Thyroid gland (tissue), 4 donors: ENCODE results near the gene PSKH1. TPM values are rescaled to one million over a fixed set of nuclear protein-coding genes. Genes with fewer than 3 reads are reported as not detected.
A peak's percentile ranks its signal among the peaks of the same experiment; 100 is the strongest.

Experiments used
- DNase-seq, 2 donors: peaks; one replicate each; pipeline ENCODE4 v3.0.0-alpha.2; 2019
- H3K27ac ChIP-seq, 3 donors: fragments of 200-600 bp; sonication (generic); 1 replicate in 2 of 3; 2 replicates in 1 of 3; pipeline ENCODE4 v1.5.1; 2016 to 2019; ENCODE audit warnings: mild to moderate bottlenecking in 1 of 3, moderate library complexity in 1 of 3
- H3K27me3 ChIP-seq: fragments of 200-600 bp; sonication (generic); one replicate; pipeline ENCODE4 v1.5.1; 2019
- H3K36me3 ChIP-seq, 2 donors: fragments of 200-600 bp; sonication (generic); one replicate each; pipeline ENCODE4 v1.5.1; 2016 to 2019
- H3K4me1 ChIP-seq, 2 donors: fragments of 200-600 bp; sonication (generic); one replicate each; pipeline ENCODE4 v1.5.1; 2017 to 2019
- H3K4me3 ChIP-seq, 3 donors: fragments of 200-600 bp; sonication (generic); replicated peaks in 1 of 3; 1 replicate in 2 of 3; 2 replicates in 1 of 3; pipeline ENCODE4 v1.5.1; 2016; ENCODE audit warnings: mild to moderate bottlenecking in 1 of 3
- H3K9me3 ChIP-seq: fragments of 200-600 bp; sonication (generic); one replicate; pipeline ENCODE4 v1.5.1; 2017
- POLR2A ChIP-seq, 2 donors: fragments of 450-650 bp; IDR thresholded peaks; one replicate each; pipeline ENCODE4 v1.6.1; 2017; ENCODE audit warnings: antibody characterized with exemption in 2 of 2, mild to moderate bottlenecking in 2 of 2, moderate library complexity in 1 of 2
- WGBS, 2 donors: methylation state at CpG; one replicate each; pipeline ENCODE4 v1.1.5; 2017; 5-methylcytosine and 5-hydroxymethylcytosine counted together
- intact Hi-C: fragments of 100-400 bp; cut with DNase I; formaldehyde crosslinking; loops from one replicate; pipeline ENCODE4 v1.15.1; 2023
- total RNA-seq, 4 donors: library from RNA; depleted of rRNA; stranded (reverse); fragments of >200 nt; gene quantifications; one replicate each; pipeline ENCODE4 v1.2.3, GENCODE V29; 2016
- TF ChIP-seq, protein P1 (sequence below), 6 experiments: fragments of 200-600 bp in 3 of 6; fragments of 450-650 bp in 3 of 6; sonication (generic) in 3 of 6; IDR thresholded peaks; one replicate each; pipeline ENCODE4 v1.5.1; 2016 to 2019; ENCODE audit warnings: antibody characterized with exemption in 6 of 6, mild to moderate bottlenecking in 2 of 6, inconsistent platforms in 1 of 6, moderate library complexity in 1 of 6

The PSKH1 gene
- total RNA-seq, 4 donors from 2014 or later: 20.3 to 35.7 (median 28.8) TPM

DNA sequence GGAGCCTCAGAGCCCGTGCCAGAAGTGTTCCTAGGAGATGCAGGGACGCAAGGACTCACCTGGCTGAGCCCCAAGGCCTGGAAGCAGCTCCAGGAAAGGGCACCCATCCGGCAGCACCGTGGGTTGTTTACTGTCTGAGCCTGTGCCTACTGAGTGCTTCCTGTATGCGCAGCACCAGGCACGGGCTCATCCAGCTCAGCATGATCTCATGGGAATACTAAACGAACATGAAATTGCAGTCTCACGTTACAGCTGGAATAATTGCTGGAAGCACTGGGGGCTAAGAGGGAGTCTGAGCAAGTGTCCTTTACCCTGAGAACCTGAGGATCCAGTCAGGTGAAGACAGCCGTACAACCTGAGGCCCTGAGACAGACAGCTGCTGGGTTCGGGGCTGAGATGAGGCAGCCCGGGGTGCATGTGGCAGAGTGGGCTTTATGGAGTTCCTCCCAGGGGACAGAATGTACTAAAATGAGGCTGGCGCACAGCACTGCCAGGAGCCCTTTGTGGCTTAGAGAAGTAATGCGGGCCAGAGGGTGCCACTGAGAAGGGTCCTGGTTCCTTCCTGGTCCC lies 33.2 kb downstream of the PSKH1 start:
- Histone ChIP-seq H3K27ac (peak overlapping the region in 2 of 3 donors; percentile 13 to 40), H3K27me3 (no peaks in the 10 kb centered on the region), H3K4me3 (no peak overlapping the region), H3K4me1 (peaks cover 22 to 49% of the 10 kb centered on the region in 2 donors), H3K36me3 (peaks cover 6 to 13% of the 10 kb centered on the region in 2 donors), H3K9me3 (no peaks in the 10 kb centered on the region)
- intact Hi-C loops: loop anchor here (5.0 kb wide), 2 partner anchors 44 to 109 kb away; partner anchors contain the start of gene NRN1L
- TF ChIP-seq POLR2A (IDR thresholded peaks at IDR 0.05): no peak
- TF ChIP-seq, protein P1, sequence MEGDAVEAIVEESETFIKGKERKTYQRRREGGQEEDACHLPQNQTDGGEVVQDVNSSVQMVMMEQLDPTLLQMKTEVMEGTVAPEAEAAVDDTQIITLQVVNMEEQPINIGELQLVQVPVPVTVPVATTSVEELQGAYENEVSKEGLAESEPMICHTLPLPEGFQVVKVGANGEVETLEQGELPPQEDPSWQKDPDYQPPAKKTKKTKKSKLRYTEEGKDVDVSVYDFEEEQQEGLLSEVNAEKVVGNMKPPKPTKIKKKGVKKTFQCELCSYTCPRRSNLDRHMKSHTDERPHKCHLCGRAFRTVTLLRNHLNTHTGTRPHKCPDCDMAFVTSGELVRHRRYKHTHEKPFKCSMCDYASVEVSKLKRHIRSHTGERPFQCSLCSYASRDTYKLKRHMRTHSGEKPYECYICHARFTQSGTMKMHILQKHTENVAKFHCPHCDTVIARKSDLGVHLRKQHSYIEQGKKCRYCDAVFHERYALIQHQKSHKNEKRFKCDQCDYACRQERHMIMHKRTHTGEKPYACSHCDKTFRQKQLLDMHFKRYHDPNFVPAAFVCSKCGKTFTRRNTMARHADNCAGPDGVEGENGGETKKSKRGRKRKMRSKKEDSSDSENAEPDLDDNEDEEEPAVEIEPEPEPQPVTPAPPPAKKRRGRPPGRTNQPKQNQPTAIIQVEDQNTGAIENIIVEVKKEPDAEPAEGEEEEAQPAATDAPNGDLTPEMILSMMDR (IDR thresholded peaks at IDR 0.05): no peak
- 61 to 63% methylated on average over 12 to 13 of the region's 13 CpGs for WGBS, 2 donors
- peak in 1 of 2 donors; percentile 47 for DNase-seq

DNA sequence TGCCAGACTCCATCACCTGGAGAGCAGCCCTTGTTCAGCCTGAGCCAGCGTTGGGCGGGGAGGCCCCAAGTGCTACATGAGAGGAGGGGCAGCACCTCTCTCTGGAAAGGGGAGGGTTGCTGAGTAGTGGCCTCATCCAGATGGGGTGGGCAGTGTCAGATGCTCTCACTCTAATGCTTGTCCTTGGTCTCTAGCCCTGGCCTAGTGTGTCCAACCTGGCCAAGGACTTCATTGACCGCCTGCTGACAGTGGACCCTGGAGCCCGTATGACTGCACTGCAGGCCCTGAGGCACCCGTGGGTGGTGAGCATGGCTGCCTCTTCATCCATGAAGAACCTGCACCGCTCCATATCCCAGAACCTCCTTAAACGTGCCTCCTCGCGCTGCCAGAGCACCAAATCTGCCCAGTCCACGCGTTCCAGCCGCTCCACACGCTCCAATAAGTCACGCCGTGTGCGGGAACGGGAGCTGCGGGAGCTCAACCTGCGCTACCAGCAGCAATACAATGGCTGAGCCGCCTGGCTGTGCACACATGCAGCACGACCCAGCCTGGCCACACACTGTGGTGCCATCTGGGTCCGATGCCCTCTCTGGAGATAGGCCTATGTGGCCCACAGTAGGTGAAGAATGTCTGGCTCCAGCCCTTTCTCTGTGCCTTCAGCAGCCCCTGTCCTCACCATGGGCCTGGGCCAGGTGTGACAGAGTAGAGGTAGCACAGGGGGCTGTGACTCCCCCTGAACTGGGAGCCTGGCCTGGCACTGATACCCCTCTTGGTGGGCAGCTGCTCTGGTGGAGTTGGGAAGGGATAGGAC lies 34.3 kb downstream of the PSKH1 start:
- no peak overlapping the region for H3K4me3 ChIP-seq
- intact Hi-C loops: loop anchor here (5.0 kb wide), 2 partner anchors 45 to 110 kb away; partner anchors contain the start of gene NRN1L
- H3K36me3 ChIP-seq: peaks cover 6 to 13% of the 10 kb centered on the region in 2 donors
- H3K9me3 ChIP-seq: no peaks in the 10 kb centered on the region
- no peak for DNase-seq
- H3K27ac ChIP-seq: no peak overlapping the region
- no peaks in the 10 kb centered on the region for H3K27me3 ChIP-seq
- TF ChIP-seq, protein P1 (IDR thresholded peaks at IDR 0.05): no peak
- TF ChIP-seq POLR2A (IDR thresholded peaks at IDR 0.05): no peak
- peaks cover 21 to 45% of the 10 kb centered on the region in 2 donors for H3K4me1 ChIP-seq
- whole genome bisulfite sequencing, 2 donors: 91 to 93% methylated on average over 20 to 22 of the region's 22 CpGs

DNA sequence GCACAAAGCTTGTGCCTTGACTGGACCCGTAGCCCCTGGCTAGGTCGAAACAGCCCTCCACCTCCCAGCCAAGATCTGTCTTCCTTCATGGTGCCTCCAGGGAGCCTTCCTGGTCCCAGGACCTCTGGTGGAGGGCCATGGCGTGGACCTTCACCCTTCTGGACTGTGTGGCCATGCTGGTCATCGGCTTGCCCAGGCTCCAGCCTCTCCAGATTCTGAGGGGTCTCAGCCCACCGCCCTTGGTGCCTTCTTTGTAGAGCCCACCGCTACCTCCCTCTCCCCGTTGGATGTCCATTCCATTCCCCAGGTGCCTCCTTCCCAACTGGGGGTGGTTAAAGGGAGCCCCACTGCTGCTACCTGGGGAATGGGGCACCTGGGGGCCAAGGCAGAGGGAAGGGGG lies 35.1 kb downstream of the PSKH1 start:
- TF ChIP-seq POLR2A (IDR thresholded peaks at IDR 0.05): no peak
- TF ChIP-seq, protein P1 (IDR thresholded peaks at IDR 0.05): no peak
- intact Hi-C loops: loop anchor here (5.0 kb wide), 2 partner anchors 46 to 111 kb away; partner anchors contain the start of gene NRN1L
- Histone ChIP-seq H3K36me3 (peaks cover 6 to 13% of the 10 kb centered on the region in 2 donors), H3K9me3 (no peaks in the 10 kb centered on the region), H3K4me3 (no peak overlapping the region), H3K27ac (no peak overlapping the region), H3K27me3 (no peaks in the 10 kb centered on the region), H3K4me1 (peaks cover 15 to 37% of the 10 kb centered on the region in 2 donors)
- 89 to 100% methylated on average over 1 to 7 of the region's 7 CpGs for WGBS, 2 donors
- no peak for DNase-seq

DNA sequence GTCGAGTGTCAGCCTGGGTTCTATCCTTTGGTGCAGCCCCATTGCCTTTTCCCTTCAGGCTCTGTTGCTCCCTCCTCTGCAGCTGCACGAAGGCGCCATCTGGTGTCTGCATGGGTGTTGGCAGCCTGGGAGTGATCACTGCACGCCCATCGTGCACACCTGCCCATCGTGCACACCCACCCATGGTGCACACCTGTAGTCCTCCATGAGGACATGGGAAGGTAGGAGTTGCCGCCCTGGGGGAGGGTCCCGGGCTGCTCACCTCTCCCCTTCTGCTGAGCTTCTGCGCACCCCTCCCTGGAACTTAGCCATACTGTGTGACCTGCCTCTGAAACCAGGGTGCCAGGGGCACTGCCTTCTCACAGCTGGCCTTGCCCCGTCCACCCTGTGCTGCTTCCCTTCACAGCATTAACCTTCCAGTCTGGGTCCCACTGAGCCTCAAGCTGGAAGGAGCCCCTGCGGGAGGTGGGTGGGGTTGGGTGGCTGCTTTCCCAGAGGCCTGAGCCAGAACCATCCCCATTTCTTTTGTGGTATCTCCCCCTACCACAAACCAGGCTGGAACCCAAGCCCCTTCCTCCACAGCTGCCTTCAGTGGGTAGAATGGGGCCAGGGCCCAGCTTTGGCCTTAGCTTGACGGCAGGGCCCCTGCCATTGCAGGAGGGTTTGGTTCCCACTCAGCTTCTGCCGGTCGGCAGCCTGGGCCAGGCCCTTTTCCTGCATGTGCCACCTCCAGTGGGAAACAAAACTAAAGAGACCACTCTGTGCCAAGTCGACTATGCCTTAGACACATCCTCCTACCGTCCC lies 35.7 kb downstream of the PSKH1 start:
- Histone ChIP-seq H3K27ac (no peak overlapping the region), H3K4me3 (no peak overlapping the region), H3K9me3 (no peaks in the 10 kb centered on the region), H3K27me3 (no peaks in the 10 kb centered on the region), H3K36me3 (peaks cover 6 to 13% of the 10 kb centered on the region in 2 donors), H3K4me1 (peaks cover 9 to 31% of the 10 kb centered on the region in 2 donors)
- DNase-seq: peak; percentile 71 to 78
- 54 to 65% methylated on average over 9 to 16 of the region's 16 CpGs for WGBS, 2 donors
- intact Hi-C loops: loop anchor here (5.0 kb wide), 2 partner anchors 46 to 111 kb away; partner anchors contain the start of gene NRN1L
- no peak for TF ChIP-seq POLR2A (IDR thresholded peaks at IDR 0.05)
- TF ChIP-seq, protein P1 (IDR thresholded peaks at IDR 0.05): peak; percentile 34 to 89 (median 86)
